Cardiac fibroblast (primary cell): Measurements from ENCODE around the gene CACFD1.
A peak's percentile ranks its signal among the peaks of the same experiment; 100 is the strongest.

Experiments
- DNase-seq, 2 donors: peaks; one replicate each; pipeline versions ENCODE4 v3.0.0 to v3.0.0-alpha.2; 2010; ENCODE audit warnings: low read depth in 2 of 2
- H3K4me3 ChIP-seq, 2 donors: replicated peaks in 1 of 2; 1 replicate in 1 of 2; 2 replicates in 1 of 2; pipeline ENCODE4 v1.5.1; 2011; ENCODE audit warnings: low read depth in 2 of 2, low read length in 2 of 2, mild to moderate bottlenecking in 2 of 2, moderate library complexity in 1 of 2
- TF ChIP-seq, protein P1 (sequence below): IDR thresholded peaks from one replicate; pipeline ENCODE4 v1.5.1; 2011; ENCODE audit warnings: low read depth, mild to moderate bottlenecking, low read length, inconsistent platforms

The CACFD1 gene

DNA sequence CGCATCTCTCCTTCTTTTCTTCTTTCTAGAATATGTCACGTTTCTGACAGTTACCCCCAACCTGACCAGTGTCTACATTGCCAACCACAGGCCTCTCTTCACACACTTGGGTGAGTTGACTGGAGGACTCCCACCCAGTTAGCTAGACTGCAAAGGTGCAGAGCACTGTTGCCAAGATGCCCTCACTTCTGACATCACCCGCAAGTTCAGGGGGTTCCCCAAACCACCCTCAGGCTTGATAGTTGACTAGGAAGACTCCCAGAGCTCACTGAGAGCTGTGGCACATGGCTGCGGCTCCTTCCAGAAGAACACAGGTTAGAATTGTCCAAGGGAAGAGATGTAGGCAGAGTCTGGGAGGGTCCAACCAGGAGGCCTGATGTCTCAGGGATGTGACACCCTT lies 20.4 kb upstream of the CACFD1 start:
- H3K4me3 ChIP-seq, result no peak overlapping the region
- TF ChIP-seq, protein P1, sequence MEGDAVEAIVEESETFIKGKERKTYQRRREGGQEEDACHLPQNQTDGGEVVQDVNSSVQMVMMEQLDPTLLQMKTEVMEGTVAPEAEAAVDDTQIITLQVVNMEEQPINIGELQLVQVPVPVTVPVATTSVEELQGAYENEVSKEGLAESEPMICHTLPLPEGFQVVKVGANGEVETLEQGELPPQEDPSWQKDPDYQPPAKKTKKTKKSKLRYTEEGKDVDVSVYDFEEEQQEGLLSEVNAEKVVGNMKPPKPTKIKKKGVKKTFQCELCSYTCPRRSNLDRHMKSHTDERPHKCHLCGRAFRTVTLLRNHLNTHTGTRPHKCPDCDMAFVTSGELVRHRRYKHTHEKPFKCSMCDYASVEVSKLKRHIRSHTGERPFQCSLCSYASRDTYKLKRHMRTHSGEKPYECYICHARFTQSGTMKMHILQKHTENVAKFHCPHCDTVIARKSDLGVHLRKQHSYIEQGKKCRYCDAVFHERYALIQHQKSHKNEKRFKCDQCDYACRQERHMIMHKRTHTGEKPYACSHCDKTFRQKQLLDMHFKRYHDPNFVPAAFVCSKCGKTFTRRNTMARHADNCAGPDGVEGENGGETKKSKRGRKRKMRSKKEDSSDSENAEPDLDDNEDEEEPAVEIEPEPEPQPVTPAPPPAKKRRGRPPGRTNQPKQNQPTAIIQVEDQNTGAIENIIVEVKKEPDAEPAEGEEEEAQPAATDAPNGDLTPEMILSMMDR, result no peak
- no peak for DNase-seq

DNA sequence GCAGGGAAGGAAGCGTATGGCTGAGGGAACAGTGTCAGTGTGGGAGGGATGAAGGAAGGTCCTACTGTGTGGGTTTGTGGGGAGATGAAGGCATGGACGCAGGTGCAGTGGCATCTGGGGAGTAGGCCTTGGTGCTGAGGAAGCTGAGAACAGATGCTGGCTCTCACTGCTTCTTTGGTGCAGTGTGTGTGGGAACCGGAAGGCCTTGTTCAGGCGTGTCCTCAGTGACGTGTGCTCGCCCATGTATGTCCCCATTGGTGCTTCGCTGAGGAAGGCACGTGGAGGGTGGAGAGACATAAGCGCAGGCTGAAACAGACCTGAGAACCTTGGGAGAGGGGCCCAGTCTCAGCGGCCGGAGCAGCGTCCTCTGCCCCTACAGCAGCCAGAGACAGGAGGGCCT lies 18.9 kb upstream of the CACFD1 start:
- TF ChIP-seq, protein P1, result no peak
- H3K4me3 ChIP-seq, result no peak overlapping the region
- no peak for DNase-seq

DNA sequence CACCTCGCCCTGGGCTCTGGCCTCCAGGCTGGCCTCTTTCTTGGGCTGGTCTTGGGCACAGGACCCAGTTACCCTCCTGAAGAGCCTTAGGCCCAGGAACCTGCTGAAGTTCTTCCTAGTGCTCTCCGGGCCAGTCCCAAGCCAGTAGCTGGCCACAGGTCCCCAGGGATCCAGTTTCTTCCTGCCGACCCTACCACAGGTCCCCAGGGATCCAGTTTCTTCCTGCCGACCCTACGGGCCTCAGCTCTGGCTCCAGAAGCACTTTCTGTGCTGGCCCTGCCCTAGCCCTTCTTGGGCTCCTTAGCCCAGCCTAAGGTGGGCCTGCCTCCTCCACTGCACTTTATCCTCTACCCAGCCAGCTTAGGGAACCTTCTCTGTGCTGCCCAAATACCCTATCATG lies 18.2 kb upstream of the CACFD1 start:
- H3K4me3 ChIP-seq, result no peak overlapping the region
- DNase-seq, result no peak
- TF ChIP-seq, protein P1, result no peak

DNA sequence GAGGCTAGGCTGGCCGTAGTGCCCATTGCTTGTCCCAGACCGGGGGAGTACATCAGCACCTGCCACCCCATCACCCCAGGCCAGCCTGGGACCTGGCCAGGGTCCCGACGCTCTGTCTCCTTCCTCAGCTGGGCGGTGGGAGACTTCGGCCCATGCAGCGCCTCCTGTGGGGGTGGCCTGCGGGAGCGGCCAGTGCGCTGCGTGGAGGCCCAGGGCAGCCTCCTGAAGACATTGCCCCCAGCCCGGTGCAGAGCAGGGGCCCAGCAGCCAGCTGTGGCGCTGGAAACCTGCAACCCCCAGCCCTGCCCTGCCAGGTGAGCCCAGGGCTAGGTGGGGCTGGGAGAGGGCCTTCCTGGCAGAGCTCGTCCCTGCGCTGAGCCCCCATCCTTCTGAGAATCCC lies 16.5 kb upstream of the CACFD1 start:
- TF ChIP-seq, protein P1, result no peak
- DNase-seq, result no peak
- H3K4me3 ChIP-seq, result no peak overlapping the region

DNA sequence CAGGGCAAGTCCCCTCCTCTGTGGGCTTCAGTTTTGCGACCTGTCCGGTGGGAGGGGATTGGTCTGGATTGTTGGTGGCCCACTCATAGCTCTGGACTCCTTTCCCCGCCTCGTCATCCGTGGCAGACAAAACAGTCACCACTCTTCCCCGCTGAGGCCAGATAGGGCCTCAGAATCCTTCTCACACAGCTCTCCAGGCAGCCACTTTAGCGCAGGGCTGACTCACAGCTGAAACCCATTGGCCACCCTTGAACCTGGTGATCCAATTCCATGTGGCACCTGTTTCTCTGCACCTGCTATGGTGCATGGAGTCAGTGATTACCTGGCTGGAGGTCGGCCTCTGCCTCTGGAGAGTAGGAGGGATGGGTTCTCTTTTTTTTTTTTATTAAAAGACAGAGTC lies 15.8 kb upstream of the CACFD1 start:
- peak in 1 of 2 donors; percentile 28 for DNase-seq
- TF ChIP-seq, protein P1, result no peak
- H3K4me3 ChIP-seq, result no peak overlapping the region

DNA sequence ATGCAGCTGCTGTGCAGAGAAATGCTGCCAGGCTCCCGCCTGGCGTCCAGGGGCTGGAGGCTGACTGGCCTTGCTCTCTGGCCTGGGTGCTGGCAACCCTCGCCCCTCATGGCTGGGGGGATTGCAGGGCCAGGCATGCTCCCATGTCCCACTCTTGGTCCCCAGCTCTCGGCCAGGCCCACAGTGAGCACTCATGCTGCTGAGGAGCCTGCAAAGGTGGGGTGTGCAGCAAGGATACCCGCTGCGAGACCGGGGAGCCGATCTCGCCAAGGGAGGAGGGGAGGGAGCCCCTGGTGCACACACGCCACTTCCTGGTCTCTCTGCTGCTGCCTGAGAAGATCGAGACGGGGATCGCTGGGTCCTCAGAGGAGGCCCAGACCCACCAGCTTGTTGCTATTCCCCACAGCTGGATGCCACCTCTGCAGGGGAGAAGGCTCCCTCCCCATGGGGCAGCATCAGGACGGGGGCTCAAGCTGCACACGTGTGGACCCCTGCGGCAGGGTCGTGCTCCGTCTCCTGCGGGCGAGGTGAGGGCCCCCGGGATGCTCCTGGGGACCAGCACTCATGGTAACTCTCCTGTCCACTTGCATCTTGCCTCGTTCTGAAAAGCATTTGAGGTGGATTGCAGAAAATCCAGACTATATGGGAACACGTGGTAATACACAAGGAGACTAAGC lies 14.3 kb upstream of the CACFD1 start:
- TF ChIP-seq, protein P1, result no peak
- H3K4me3 ChIP-seq, result no peak overlapping the region
- DNase-seq, result no peak

DNA sequence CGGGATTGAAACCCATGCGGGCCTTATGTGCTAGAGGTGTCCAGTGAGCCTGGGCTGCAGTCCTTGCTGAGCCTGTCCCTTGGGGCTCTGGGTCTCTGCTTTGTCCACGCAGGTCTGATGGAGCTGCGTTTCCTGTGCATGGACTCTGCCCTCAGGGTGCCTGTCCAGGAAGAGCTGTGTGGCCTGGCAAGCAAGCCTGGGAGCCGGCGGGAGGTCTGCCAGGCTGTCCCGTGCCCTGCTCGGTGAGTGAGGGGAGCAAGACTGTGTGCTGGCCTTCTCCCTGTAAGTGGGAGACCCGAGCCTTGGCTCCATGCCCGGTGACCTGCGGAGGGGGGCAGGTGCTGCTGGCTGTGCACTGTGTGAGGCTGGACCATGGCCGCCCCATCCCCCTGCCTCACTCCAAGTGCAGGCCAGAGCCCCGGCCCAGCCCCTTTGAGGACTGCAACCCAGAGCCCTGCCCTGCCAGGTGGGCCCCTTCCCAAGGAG lies 11.2 kb upstream of the CACFD1 start:
- TF ChIP-seq, protein P1, result no peak

More for the DNA sequence above, 11.2 kb upstream of the CACFD1 start:
- no peak overlapping the region for H3K4me3 ChIP-seq
- no peak for DNase-seq
